NB4 (cell line): ENCODE data around the gene RNF169.
A peak's percentile ranks its signal among the peaks of the same experiment; 100 is the strongest.

Experiments
- DNase-seq: peaks from one replicate; pipeline ENCODE4 v3.0.0; 2010; ENCODE audit warnings: low read depth
- H3K4me3 ChIP-seq: one replicate; pipeline ENCODE4 v1.5.1; 2011; ENCODE audit warnings: mild to moderate bottlenecking, low read depth, low read length, moderate library complexity
- CTCF ChIP-seq: IDR thresholded peaks from one replicate; pipeline ENCODE4 v1.5.1; 2012; ENCODE audit warnings: low read depth, low read length
- MAX ChIP-seq: IDR thresholded peaks from 2 replicates; pipeline ENCODE4 v1.6.1; 2011; ENCODE audit warnings: low read depth, low read length
- MYC ChIP-seq: IDR thresholded peaks from 2 replicates; pipeline ENCODE4 v1.6.1; 2011; ENCODE audit warnings: low read depth, low read length
- POLR2A ChIP-seq: IDR thresholded peaks from 2 replicates; pipeline ENCODE4 v1.6.1; 2011; ENCODE audit warnings: mild to moderate bottlenecking; ENCODE audit not compliant: insufficient read length; ENCODE audit errors: extremely low read depth

RNF169 gene

GRCh38 chr11:74778581-74778980 lies 29.9 kb downstream of the RNF169 start:
- no peak for TF ChIP-seq CTCF
- TF ChIP-seq MAX = no peak
- TF ChIP-seq MYC = no peak
- no peak for TF ChIP-seq POLR2A
- no peak for DNase-seq
- H3K4me3 ChIP-seq = no peak overlapping the region

- TF ChIP-seq MYC (no peak), POLR2A (no peak), MAX (no peak), CTCF (no peak)
- DNase-seq = no peak
- H3K4me3 ChIP-seq = no peak overlapping the region
Measured at GRCh38 chr11:74780248-74781005, 31.8 kb downstream of the RNF169 start.

- no peak overlapping the region for H3K4me3 ChIP-seq
- DNase-seq = peak; percentile 83
- no peak for TF ChIP-seq CTCF
Measured at GRCh38 chr11:74783241-74783871, 34.7 kb downstream of the RNF169 start.

- H3K4me3 ChIP-seq = no peak overlapping the region
- no peak for DNase-seq
- TF ChIP-seq POLR2A (no peak), MAX (no peak)
Measured at GRCh38 chr11:74784234-74784633, 35.6 kb downstream of the RNF169 start.

- TF ChIP-seq MAX = no peak
- TF ChIP-seq MYC = no peak
- TF ChIP-seq CTCF = no peak
- no peak for TF ChIP-seq POLR2A
- no peak overlapping the region for H3K4me3 ChIP-seq
- DNase-seq = no peak
Measured at GRCh38 chr11:74784726-74785125, 36.1 kb downstream of the RNF169 start.

- no peak for DNase-seq
- TF ChIP-seq POLR2A (no peak), CTCF (no peak)
- no peak overlapping the region for H3K4me3 ChIP-seq
Measured at GRCh38 chr11:74786574-74786973, 37.9 kb downstream of the RNF169 start.
